A673 (cell line): ENCODE data around the gene NOS1AP. TPM values are rescaled to one million over a fixed set of nuclear protein-coding genes. Genes with fewer than 3 reads are reported as not detected.

ENCODE experiments used
- BruUV-seq: library from RNA; stranded (reverse); fragments of 400-500 nt; replicated peaks from 2 replicates; lab custom pipeline; 2021; lab: Mats Ljungman, UMichigan
- CTCF ChIA-PET: fragments of 300-600 bp; sonication (Branson Sonifier 250); formaldehyde crosslinking; loops from one replicate; lab custom pipeline; 2022; ENCODE audit warnings: antibody characterized with exemption; lab: Charles Lee
- POLR2A ChIA-PET: fragments of 300-600 bp; sonication (Branson Sonifier 250); formaldehyde crosslinking; loops from one replicate; lab custom pipeline; 2022; ENCODE audit warnings: antibody characterized with exemption; ENCODE audit not compliant: low non-redundant PET; lab: Charles Lee
- DNase-seq: peaks from one replicate; pipeline ENCODE4 v3.0.0-alpha.2; 2015; ENCODE audit warnings: low spot score
- H3K27ac ChIP-seq: fragments of 200-600 bp; sonication (generic); 2 replicates; pipeline ENCODE4 v1.5.1; 2016; ENCODE audit warnings: mixed run types, low read depth, mild to moderate bottlenecking, mixed read lengths, antibody characterized with exemption, low read length; ENCODE audit not compliant: poor library complexity, severe bottlenecking
- H3K27me3 ChIP-seq: fragments of 200-600 bp; sonication (generic); replicated peaks from 2 replicates; pipeline ENCODE4 v1.6.1; 2017; ENCODE audit warnings: mixed run types, low read depth, mild to moderate bottlenecking, mixed read lengths, antibody characterized with exemption, low read length; ENCODE audit not compliant: insufficient read depth, poor library complexity
- H3K36me3 ChIP-seq: fragments of 200-600 bp; sonication (generic); 2 replicates; pipeline ENCODE4 v1.6.1; 2016; ENCODE audit warnings: mixed run types, mild to moderate bottlenecking, mixed read lengths, antibody characterized with exemption, low read length; ENCODE audit not compliant: insufficient read depth, poor library complexity, severe bottlenecking
- H3K4me1 ChIP-seq: fragments of 200-600 bp; sonication (generic); 2 replicates; pipeline ENCODE4 v1.6.1; 2017; ENCODE audit warnings: mixed run types, mild to moderate bottlenecking, mixed read lengths, antibody characterized with exemption, low read length; ENCODE audit not compliant: insufficient read depth, poor library complexity, severe bottlenecking
- H3K4me3 ChIP-seq: fragments of 200-600 bp; sonication (generic); 2 replicates; pipeline ENCODE4 v1.5.1; 2016; ENCODE audit warnings: low read depth, mixed run types, mild to moderate bottlenecking, mixed read lengths, low read length; ENCODE audit not compliant: poor library complexity, severe bottlenecking
- H3K9me3 ChIP-seq: fragments of 200-600 bp; sonication (generic); 2 replicates; pipeline ENCODE4 v1.6.1; 2016; ENCODE audit warnings: mixed run types, low read depth, mild to moderate bottlenecking, mixed read lengths, antibody characterized with exemption, low read length; ENCODE audit not compliant: poor library complexity, severe bottlenecking
- EZH2 ChIP-seq: fragments of 200-600 bp; sonication (generic); IDR thresholded peaks from 2 replicates; pipeline ENCODE4 v1.6.1; 2017; ENCODE audit warnings: borderline replicate concordance, low read depth, mild to moderate bottlenecking, mixed read lengths, antibody characterized with exemption, low read length; ENCODE audit not compliant: poor library complexity, severe bottlenecking
- intact Hi-C: fragments of 100-400 bp; cut with micrococcal nuclease; formaldehyde crosslinking; loops from one replicate; pipeline ENCODE4 v1.10.0; 2022; ENCODE audit not compliant: unreplicated experiment
- total RNA-seq: library from RNA; stranded (reverse); gene quantifications from 2 replicates; pipeline ENCODE4 v1.2.3, GENCODE V29; 2021
- TF ChIP-seq, protein P1 (sequence below): fragments of 300-800, 200-600 bp; sonication (generic); conservative IDR thresholded peaks from 2 replicates; pipeline ENCODE4 v1.5.1; 2017; ENCODE audit warnings: low read depth, mild to moderate bottlenecking, antibody characterized with exemption, low read length, moderate library complexity, mixed read lengths

Gene NOS1AP
- total RNA-seq, 1 experiment from 2014 or later = 28.0 TPM

DNA sequence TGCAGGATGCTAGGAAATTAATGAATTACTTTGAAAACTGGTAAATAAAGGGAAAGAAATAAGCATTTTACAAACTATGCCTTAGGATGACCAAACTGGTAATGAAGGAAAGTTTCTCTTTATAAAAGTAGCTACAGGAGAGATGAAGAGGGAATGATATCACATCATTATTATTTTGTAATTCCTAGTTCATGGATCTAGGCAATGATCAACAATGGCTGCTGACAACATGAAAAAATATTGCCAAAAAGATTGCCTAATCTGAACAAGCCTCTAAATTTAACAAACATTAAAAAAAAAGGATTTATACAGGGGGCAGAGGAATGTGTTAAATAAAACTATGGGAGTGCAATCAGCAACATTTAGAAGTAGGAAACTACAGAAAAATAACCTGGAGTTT, 38.9 kb downstream of the NOS1AP start:
- ChIA-PET POLR2A (no interaction called here), CTCF (no interaction called here)
- BruUV-seq = no TSS peak
- Histone ChIP-seq H3K27me3 (no peaks in the 10 kb centered on the region), H3K9me3 (peaks cover 14% of the 10 kb centered on the region), H3K36me3 (no peaks in the 10 kb centered on the region), H3K4me3 (no peak overlapping the region), H3K4me1 (peaks cover 12% of the 10 kb centered on the region), H3K27ac (no peak overlapping the region)
- intact Hi-C loops = no loop called here
- TF ChIP-seq, protein P1, sequence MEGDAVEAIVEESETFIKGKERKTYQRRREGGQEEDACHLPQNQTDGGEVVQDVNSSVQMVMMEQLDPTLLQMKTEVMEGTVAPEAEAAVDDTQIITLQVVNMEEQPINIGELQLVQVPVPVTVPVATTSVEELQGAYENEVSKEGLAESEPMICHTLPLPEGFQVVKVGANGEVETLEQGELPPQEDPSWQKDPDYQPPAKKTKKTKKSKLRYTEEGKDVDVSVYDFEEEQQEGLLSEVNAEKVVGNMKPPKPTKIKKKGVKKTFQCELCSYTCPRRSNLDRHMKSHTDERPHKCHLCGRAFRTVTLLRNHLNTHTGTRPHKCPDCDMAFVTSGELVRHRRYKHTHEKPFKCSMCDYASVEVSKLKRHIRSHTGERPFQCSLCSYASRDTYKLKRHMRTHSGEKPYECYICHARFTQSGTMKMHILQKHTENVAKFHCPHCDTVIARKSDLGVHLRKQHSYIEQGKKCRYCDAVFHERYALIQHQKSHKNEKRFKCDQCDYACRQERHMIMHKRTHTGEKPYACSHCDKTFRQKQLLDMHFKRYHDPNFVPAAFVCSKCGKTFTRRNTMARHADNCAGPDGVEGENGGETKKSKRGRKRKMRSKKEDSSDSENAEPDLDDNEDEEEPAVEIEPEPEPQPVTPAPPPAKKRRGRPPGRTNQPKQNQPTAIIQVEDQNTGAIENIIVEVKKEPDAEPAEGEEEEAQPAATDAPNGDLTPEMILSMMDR = no peak
- TF ChIP-seq EZH2 = no peak
- no peak for DNase-seq

DNA sequence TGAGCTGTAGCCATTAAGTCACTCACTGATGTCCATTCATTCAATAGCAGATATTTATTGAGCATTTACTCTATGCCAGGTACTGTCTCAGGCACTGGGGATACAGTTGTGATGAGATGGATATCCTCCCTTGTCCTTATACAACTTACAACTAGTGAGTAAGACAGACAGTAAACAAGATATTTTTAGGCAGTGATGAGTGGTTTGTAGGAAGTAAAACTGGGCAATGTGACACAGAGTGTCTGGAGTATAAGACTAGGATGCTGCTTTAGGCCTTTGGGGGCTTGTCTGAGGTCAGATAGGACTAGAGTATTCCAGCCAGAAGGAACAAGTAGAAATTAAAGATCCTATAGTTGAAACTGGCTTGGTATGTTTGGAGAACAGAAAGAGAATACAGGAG, 41.4 kb downstream of the NOS1AP start:
- Histone ChIP-seq H3K4me3 (no peak overlapping the region), H3K9me3 (peaks cover 8% of the 10 kb centered on the region), H3K4me1 (peaks cover 12% of the 10 kb centered on the region), H3K27ac (no peak overlapping the region), H3K36me3 (no peaks in the 10 kb centered on the region), H3K27me3 (no peaks in the 10 kb centered on the region)
- no TSS peak for BruUV-seq
- TF ChIP-seq, protein P1 = no peak
- intact Hi-C loops = no loop called here
- ChIA-PET POLR2A (no interaction called here), CTCF (no interaction called here)
- DNase-seq = no peak

DNA sequence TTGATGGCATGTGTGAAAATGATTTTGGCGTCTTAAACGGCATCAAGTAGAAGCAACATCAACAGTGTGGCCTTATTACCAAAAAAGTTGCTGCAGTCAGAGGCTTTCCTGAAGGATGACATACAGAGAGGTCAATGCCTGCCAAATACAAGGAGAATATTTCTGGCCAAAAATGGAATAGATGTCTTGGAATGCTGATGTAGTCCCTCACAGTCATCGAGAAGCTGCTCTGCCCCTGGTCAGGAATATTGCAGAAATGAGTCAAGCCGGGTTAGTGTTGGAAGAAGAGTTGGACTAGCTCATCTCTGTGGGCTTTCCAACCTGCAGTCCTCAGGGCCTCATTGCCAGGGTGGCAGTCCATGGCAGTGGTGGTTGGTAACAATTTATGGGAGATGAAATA, 42.1 kb downstream of the NOS1AP start:
- Histone ChIP-seq H3K9me3 (peaks cover 8% of the 10 kb centered on the region), H3K4me3 (no peak overlapping the region), H3K27me3 (no peaks in the 10 kb centered on the region), H3K27ac (no peak overlapping the region), H3K4me1 (peaks cover 12% of the 10 kb centered on the region), H3K36me3 (no peaks in the 10 kb centered on the region)
- DNase-seq = no peak
- TF ChIP-seq EZH2 = no peak
- TF ChIP-seq, protein P1 = no peak
- POLR2A ChIA-PET = no interaction called here
- intact Hi-C loops = no loop called here
- CTCF ChIA-PET = no interaction called here
- BruUV-seq = no TSS peak
